Thyroid gland (tissue), 4 donors: ENCODE data around the gene KIRREL1. TPM values are rescaled to one million over a fixed set of nuclear protein-coding genes. Genes with fewer than 3 reads are reported as not detected.

Source experiments
- DNase-seq, 2 donors: peaks; one replicate each; pipeline ENCODE4 v3.0.0-alpha.2; 2019
- H3K27ac ChIP-seq, 3 donors: fragments of 200-600 bp; sonication (generic); 1 replicate in 2 of 3; 2 replicates in 1 of 3; pipeline ENCODE4 v1.5.1; 2016 to 2019; ENCODE audit warnings: mild to moderate bottlenecking in 1 of 3, moderate library complexity in 1 of 3
- H3K27me3 ChIP-seq: fragments of 200-600 bp; sonication (generic); one replicate; pipeline ENCODE4 v1.5.1; 2019
- H3K36me3 ChIP-seq, 2 donors: fragments of 200-600 bp; sonication (generic); one replicate each; pipeline ENCODE4 v1.5.1; 2016 to 2019
- H3K4me1 ChIP-seq, 2 donors: fragments of 200-600 bp; sonication (generic); one replicate each; pipeline ENCODE4 v1.5.1; 2017 to 2019
- H3K4me3 ChIP-seq, 3 donors: fragments of 200-600 bp; sonication (generic); replicated peaks in 1 of 3; 1 replicate in 2 of 3; 2 replicates in 1 of 3; pipeline ENCODE4 v1.5.1; 2016; ENCODE audit warnings: mild to moderate bottlenecking in 1 of 3
- H3K9me3 ChIP-seq: fragments of 200-600 bp; sonication (generic); one replicate; pipeline ENCODE4 v1.5.1; 2017
- POLR2A ChIP-seq, 2 donors: fragments of 450-650 bp; IDR thresholded peaks; one replicate each; pipeline ENCODE4 v1.6.1; 2017; ENCODE audit warnings: antibody characterized with exemption in 2 of 2, mild to moderate bottlenecking in 2 of 2, moderate library complexity in 1 of 2
- WGBS, 2 donors: methylation state at CpG; one replicate each; pipeline ENCODE4 v1.1.5; 2017; 5-methylcytosine and 5-hydroxymethylcytosine counted together
- intact Hi-C: fragments of 100-400 bp; cut with DNase I; formaldehyde crosslinking; loops from one replicate; pipeline ENCODE4 v1.15.1; 2023
- total RNA-seq, 4 donors: library from RNA; depleted of rRNA; stranded (reverse); fragments of >200 nt; gene quantifications; one replicate each; pipeline ENCODE4 v1.2.3, GENCODE V29; 2016
- TF ChIP-seq, protein P1 (sequence below), 6 experiments: fragments of 200-600 bp in 3 of 6; fragments of 450-650 bp in 3 of 6; sonication (generic) in 3 of 6; IDR thresholded peaks; one replicate each; pipeline ENCODE4 v1.5.1; 2016 to 2019; ENCODE audit warnings: antibody characterized with exemption in 6 of 6, mild to moderate bottlenecking in 2 of 6, inconsistent platforms in 1 of 6, moderate library complexity in 1 of 6

The KIRREL1 gene
- total RNA-seq, 4 donors from 2014 or later: 22.7 to 27.5 (median 24.1) TPM

DNA sequence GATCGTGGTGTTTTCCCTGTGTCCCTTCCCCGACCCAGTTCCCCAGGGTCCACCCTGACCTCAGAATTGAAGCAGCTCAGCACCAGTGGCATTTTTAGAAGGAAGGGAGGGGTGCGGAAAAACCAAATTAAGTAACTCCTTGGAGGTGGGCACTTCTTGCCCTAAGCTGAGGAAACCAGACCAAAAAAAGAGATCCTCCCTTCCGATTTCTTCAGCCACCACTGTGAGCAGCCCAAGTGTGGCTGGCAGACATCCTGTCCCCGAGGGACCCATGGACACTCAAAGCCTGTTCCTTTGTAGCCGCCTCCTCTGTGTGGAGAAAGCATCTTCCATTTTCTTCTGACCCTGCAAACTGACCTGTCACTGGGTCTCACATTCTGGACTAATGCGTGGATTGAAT, 31.3 kb downstream of the KIRREL1 start:
- WGBS, 2 donors: 74% methylated on average over 7 of the region's 7 CpGs
- intact Hi-C loops: no loop called here
- DNase-seq: no peak
- H3K36me3 ChIP-seq: no peaks in the 10 kb centered on the region
- H3K27me3 ChIP-seq: no peaks in the 10 kb centered on the region
- H3K9me3 ChIP-seq: no peaks in the 10 kb centered on the region
- H3K27ac ChIP-seq: peak overlapping the region in 1 of 3 donors; percentile 43
- peaks cover 32 to 54% of the 10 kb centered on the region in 2 donors for H3K4me1 ChIP-seq
- H3K4me3 ChIP-seq: no peak overlapping the region
- TF ChIP-seq, protein P1, sequence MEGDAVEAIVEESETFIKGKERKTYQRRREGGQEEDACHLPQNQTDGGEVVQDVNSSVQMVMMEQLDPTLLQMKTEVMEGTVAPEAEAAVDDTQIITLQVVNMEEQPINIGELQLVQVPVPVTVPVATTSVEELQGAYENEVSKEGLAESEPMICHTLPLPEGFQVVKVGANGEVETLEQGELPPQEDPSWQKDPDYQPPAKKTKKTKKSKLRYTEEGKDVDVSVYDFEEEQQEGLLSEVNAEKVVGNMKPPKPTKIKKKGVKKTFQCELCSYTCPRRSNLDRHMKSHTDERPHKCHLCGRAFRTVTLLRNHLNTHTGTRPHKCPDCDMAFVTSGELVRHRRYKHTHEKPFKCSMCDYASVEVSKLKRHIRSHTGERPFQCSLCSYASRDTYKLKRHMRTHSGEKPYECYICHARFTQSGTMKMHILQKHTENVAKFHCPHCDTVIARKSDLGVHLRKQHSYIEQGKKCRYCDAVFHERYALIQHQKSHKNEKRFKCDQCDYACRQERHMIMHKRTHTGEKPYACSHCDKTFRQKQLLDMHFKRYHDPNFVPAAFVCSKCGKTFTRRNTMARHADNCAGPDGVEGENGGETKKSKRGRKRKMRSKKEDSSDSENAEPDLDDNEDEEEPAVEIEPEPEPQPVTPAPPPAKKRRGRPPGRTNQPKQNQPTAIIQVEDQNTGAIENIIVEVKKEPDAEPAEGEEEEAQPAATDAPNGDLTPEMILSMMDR (IDR thresholded peaks at IDR 0.05): no peak
- TF ChIP-seq POLR2A (IDR thresholded peaks at IDR 0.05): no peak

DNA sequence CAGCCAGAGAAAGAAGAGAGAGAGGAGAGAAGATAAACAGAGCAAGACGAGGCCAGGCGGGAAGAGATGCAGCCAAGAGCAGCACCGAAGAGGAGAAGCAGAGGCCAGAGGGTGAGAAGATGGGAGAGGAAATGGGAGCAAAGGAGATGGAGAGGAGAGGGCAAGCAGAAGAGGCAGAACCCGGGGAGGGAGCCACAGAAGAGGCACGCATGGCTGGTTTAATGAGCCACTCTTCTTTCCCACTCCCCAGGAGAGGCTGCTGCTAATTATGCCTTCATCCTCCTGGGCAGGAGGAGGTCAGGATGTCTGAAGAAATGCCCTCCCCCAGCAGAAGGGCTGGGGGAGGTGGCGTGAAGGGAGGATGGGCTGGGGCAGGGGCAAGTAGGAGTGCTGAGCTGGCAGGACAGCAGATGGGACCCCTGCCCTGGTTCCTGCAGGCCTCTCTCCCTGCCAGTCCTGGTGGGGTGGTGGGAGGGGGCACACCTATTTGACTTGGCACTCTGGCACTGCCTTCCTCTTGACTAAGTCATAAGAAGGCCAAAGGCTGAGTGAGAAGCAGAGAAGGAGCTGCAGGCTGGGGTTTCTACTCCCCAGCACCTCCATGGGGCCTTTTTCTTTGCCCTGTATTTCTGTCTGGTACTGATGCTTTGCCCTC, 32.3 kb downstream of the KIRREL1 start:
- H3K27me3 ChIP-seq: no peaks in the 10 kb centered on the region
- peak overlapping the region in 2 of 3 donors; percentile 5 to 43 for H3K27ac ChIP-seq
- WGBS, 2 donors: 45 to 60% methylated on average over 6 of the region's 6 CpGs
- TF ChIP-seq, protein P1 (IDR thresholded peaks at IDR 0.05): no peak
- no peak for TF ChIP-seq POLR2A (IDR thresholded peaks at IDR 0.05)
- intact Hi-C loops: no loop called here
- DNase-seq: no peak
- H3K36me3 ChIP-seq: no peaks in the 10 kb centered on the region
- no peaks in the 10 kb centered on the region for H3K9me3 ChIP-seq
- no peak overlapping the region for H3K4me3 ChIP-seq
- peaks cover 27 to 47% of the 10 kb centered on the region in 2 donors for H3K4me1 ChIP-seq

DNA sequence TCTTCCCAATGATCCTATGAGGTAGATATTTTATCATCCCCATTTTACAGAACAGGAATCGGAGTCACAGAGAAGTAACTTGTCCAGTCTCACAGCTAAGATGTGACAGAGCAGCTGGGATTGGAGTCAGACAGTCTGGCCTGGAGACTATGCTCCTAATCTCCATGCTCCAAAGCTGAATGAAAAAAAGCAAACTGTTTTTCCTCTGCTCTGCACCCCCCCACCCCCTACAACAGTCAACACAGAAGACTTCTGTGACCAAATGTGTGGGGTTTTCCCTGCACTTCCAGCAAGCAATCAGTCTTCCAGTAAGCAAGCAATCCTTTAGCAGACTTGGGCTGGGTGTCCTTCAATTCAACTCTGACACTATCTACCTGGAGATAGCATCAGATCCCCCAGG, 33.2 kb downstream of the KIRREL1 start:
- H3K27ac ChIP-seq: no peak overlapping the region
- peaks cover 24 to 38% of the 10 kb centered on the region in 2 donors for H3K4me1 ChIP-seq
- intact Hi-C loops: no loop called here
- 91 to 96% methylated on average over 1 of the region's 1 CpG for WGBS, 2 donors
- no peak for DNase-seq
- H3K9me3 ChIP-seq: no peaks in the 10 kb centered on the region
- H3K4me3 ChIP-seq: no peak overlapping the region
- no peak for TF ChIP-seq POLR2A (IDR thresholded peaks at IDR 0.05)
- TF ChIP-seq, protein P1 (IDR thresholded peaks at IDR 0.05): no peak
- H3K27me3 ChIP-seq: no peaks in the 10 kb centered on the region
- no peaks in the 10 kb centered on the region for H3K36me3 ChIP-seq

DNA sequence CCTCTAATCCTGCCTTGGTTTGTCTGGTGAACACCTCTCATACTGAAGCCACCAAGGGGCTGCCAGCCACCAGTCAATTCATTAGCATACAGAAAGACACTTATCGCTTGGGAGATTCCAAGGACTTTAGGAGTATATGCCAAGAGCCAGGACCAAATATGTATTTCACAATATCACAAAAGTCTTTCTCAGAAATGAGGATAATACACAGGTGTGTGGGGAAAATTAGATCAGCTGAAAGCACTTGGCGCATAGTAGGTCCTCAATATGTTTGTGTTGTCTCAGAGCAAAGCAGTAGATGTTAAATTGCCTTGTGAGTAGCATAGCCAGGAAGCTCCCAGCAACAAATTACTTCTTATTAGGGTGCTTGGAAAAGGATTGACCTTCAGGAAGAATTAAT, 34.1 kb downstream of the KIRREL1 start:
- H3K27ac ChIP-seq: no peak overlapping the region

DNA sequence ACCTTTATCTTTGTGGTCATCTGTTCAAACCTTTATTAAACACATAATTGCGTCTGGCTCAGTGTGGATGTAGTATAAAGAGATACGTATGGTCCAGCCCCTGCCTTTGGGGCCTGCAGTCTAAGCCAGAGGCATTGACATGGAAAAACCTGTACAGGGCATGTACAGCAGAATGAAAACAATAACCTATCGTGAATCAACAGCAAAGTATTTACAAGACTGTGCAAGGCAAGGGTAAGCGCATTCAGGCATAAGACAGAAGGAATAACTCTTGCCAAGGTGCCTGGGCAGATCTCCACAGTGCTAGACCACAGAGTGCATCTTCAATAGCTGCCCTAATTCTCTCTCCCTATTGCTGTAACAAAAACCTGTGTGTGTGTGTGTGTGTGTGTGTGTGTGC, 35.5 kb downstream of the KIRREL1 start:
- TF ChIP-seq, protein P1 (IDR thresholded peaks at IDR 0.05): no peak
- no peak for TF ChIP-seq POLR2A (IDR thresholded peaks at IDR 0.05)
- no peaks in the 10 kb centered on the region for H3K36me3 ChIP-seq
- intact Hi-C loops: no loop called here
- no peak overlapping the region for H3K27ac ChIP-seq
- no peak overlapping the region for H3K4me3 ChIP-seq
- WGBS, 2 donors: 39 to 42% methylated on average over 4 of the region's 4 CpGs
- H3K27me3 ChIP-seq: no peaks in the 10 kb centered on the region
- DNase-seq: no peak
- peaks cover 5 to 16% of the 10 kb centered on the region in 2 donors for H3K4me1 ChIP-seq
- H3K9me3 ChIP-seq: no peaks in the 10 kb centered on the region

More for the DNA sequence above, 34.1 kb downstream of the KIRREL1 start:
- no peaks in the 10 kb centered on the region for H3K27me3 ChIP-seq
- peaks cover 15 to 29% of the 10 kb centered on the region in 2 donors for H3K4me1 ChIP-seq
- WGBS, 2 donors: 96 to 100% methylated on average over 2 of the region's 2 CpGs
- no peak for DNase-seq
- H3K9me3 ChIP-seq: no peaks in the 10 kb centered on the region
- no peak overlapping the region for H3K4me3 ChIP-seq
- intact Hi-C loops: no loop called here
- no peaks in the 10 kb centered on the region for H3K36me3 ChIP-seq
- TF ChIP-seq, protein P1 (IDR thresholded peaks at IDR 0.05): no peak
- no peak for TF ChIP-seq POLR2A (IDR thresholded peaks at IDR 0.05)
